Measurements from ENCODE around the gene IQSEC2.

IQSEC2 gene

GRCh38 chrX:53305219-53305995 lies 24.0 kb upstream of the IQSEC2 start:
- no peak for DNase-seq

GRCh38 chrX:53303195-53303594 lies 21.8 kb upstream of the IQSEC2 start:
- DNase-seq, result no peak

DNA sequence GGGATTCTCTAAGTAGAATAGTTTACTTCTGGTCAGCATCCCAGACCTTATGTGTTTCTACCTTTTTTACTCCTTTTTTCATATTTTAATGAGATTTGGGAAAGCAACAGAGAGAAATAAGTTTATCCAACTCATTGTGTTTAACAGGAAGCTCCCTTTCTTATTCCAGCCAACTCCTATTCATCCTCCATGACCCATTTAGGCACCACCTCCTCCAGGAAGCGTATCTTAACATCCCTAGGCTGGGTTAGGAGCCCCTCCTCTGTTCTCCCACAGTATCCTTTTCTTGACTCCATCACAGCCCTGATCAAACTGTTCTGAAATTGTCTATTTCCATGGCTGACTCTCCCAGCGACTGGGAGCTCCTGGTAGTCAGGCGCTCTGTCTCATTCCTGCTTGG lies 18.8 kb upstream of the IQSEC2 start:
- no peak for DNase-seq

GRCh38 chrX:53294024-53294648 lies 12.8 kb upstream of the IQSEC2 start:
- peak; percentile 3 for DNase-seq

- DNase-seq, result no peak
Measured at GRCh38 chrX:53291596-53291995, 10.2 kb upstream of the IQSEC2 start.

GRCh38 chrX:53290441-53291041 lies 9.2 kb upstream of the IQSEC2 start:
- no peak for DNase-seq

DNA sequence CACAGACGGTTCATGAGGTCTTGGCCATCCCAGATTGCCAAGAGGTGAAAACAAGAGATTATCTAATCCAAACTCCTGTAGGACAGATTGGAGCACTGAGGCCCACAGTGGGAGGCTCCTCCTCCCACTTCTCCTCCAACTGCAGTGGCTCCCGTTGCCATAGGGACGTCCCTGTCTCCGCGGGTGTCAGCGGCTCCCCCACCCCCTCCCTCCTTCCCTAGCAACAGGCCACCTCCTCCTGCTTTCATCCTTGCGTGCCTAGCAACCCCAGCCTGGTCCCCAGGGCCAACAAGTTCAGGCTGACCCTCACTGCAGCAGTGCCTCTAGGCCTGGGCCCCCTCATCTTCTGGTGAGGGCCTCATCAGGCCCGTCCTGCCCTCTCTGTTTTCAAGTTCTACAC lies 6.8 kb upstream of the IQSEC2 start:
- DNase-seq, result peak; percentile 50

DNA sequence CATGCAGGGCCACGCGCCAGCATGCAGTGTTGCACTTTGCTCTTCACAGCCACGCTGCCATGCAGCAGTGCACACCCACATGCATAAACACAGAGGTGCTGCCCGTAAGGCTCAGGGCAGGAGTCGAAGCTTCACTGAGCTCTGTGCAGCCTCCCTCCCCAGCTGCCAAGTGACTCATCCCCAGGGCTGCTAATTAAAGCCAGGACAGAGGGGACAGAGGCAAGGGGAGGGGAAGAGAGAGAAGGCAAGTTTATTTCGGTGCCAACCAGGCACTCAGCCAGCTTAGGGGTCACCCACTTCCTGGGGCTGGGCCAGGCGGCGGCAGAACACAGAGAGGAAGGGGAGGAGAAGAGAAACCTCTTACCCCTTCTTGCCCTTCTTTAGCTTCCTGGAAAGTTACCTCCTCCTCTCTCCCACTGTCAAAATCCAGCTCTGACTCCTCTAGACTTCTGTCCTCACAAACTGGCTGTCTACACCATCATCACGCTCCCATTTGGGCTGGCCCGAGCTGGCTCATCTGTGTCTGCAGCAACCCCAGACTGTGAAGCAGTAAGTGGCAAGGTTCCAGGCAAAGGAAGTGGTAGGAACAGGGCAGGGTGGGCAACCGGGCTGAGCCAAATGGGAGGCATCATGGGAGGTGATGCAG lies 6.2 kb upstream of the IQSEC2 start:
- DNase-seq, result peak; percentile 11

GRCh38 chrX:53286171-53286570 lies 4.8 kb upstream of the IQSEC2 start:
- DNase-seq, result no peak

GRCh38 chrX:53285591-53285990 lies 4.2 kb upstream of the IQSEC2 start:
- DNase-seq, result no peak

GRCh38 chrX:53284684-53285447 lies 3.5 kb upstream of the IQSEC2 start:
- peak; percentile 75 for DNase-seq

GRCh38 chrX:53283567-53283966 lies 2.2 kb upstream of the IQSEC2 start:
- DNase-seq, result no peak

DNA sequence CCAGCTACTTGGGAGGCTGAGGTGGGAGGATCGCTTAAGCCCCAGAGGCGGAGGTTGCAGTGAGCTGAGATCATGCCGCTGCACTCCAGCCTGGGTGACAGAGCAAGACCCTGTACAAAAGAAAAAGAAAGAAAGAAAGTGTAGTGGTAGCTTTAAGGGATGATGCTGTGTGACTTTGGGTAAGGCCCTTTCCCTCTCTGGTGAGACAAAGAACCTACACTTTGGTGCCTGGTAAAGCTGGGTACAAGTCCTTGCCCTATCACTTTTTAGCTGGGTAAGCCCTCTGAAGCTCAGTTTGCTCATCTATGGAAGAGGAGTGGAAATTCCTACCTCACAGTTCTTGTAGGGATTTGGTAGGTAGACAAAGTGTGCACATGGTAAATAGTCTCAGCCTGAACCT lies 1.7 kb upstream of the IQSEC2 start:
- DNase-seq, result no peak

GRCh38 chrX:53281963-53282695 lies 745 bp upstream of the IQSEC2 start:
- DNase-seq, result no peak

DNA sequence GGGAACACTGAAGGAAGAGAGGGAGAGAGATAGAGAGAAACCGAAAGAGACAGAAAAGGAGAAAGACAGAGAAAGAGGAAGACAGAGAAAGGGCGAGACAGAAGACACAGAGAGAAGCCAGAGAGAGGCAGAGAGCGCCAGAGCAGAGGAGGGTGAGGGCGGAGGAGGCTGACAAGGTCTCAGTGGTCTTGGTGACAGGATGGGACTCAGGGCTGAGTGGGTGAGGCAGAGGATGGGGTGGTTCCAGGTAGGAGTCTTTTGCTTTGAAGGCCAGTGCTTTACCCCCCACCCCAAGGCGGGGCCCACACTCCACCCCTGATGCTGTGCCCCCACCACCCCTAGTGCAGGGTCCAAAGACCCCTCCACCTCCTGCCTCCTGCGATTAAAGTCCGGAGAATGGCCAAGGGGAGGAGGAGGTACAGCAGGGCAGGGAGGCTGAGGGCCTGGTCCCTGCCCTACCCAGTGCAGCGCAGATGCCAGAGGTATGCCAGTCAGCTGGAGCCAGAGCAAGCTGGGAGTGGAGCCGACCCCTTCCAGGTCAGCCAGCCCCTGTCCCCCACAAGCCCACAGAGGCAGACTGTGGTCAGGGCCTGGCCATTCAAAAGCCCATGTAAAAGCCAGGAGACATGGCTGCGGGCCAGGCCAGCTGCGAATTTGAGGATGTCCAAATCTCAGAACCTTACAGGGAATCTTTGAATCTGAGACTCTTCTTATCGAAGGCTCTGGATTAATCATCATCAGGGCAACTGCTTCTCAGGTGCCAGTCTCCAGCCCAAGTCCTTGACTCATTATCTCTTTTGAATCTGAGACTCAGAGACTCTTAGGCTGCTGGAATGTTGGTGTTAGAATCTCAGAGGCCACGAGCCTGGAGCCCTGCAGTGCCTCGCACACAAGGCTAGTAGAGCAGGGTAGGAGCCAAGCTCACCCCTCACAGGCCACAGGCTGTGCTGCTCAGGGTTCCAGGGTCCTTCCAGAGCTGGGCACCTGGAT lies 758 bp downstream of the IQSEC2 start:
- DNase-seq, result no peak

- DNase-seq, result peak; percentile 4
Measured at GRCh38 chrX:53279296-53280237, 1.8 kb downstream of the IQSEC2 start.

DNA sequence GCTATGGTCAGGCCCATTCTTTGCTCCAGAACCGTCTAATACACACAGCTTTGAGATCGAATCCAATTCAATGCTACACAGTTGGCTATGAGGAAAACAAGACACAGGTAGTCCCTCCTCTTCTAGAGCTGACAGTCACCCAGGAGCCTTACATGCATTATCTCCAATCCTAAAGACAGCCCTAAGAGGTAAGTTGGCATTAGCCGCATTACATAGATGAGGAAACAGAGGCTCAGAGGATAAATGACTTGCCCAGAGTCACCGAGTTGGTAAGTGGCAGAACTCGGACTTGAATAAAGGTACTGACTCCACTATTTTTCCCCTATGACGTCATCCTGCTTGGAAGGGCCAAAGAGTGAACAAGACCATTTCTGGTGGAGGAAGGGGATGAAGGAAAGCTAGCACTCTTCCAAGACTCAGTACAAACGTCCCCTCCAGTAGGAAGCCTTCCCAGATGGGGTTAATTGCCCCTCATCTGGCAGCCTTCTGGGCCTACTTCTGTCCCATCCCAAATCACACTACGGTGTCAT lies 8.5 kb downstream of the IQSEC2 start:
- no peak for DNase-seq

- DNase-seq, result no peak
Measured at GRCh38 chrX:53269536-53270107, 11.8 kb downstream of the IQSEC2 start.

DNA sequence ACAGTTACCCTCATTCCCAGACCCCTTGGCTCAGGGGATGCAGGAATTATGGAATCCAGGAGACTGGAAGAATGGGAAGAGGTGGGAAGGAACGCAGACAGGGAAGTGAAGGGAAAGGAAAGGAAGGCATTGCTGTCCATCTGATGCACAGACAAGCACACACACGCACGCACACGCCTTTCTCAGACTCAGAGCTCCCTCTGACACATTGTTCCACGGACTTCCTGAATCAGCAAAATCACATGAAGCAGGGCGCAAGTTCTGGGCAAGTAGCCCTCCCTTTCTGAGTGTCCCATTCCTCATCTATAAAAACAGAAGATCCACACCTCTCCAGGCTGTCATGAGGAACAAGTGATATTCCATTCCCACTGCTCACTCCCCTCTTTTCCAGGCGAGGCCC lies 13.2 kb downstream of the IQSEC2 start:
- DNase-seq, result no peak

Data from NCI-H82 (cell line).